GM18873 (cell line): ENCODE measurements around the gene TMEM184B.

ENCODE experiments used
- ATAC-seq: cut with Tn5 transposase; IDR thresholded peaks from one replicate; pipeline ENCODE4 v1.9.1; 2021; ENCODE audit warnings: mild to moderate bottlenecking, moderate library complexity, moderate number of reproducible peaks; ENCODE audit not compliant: unreplicated experiment, low FRiP score

TMEM184B gene

DNA sequence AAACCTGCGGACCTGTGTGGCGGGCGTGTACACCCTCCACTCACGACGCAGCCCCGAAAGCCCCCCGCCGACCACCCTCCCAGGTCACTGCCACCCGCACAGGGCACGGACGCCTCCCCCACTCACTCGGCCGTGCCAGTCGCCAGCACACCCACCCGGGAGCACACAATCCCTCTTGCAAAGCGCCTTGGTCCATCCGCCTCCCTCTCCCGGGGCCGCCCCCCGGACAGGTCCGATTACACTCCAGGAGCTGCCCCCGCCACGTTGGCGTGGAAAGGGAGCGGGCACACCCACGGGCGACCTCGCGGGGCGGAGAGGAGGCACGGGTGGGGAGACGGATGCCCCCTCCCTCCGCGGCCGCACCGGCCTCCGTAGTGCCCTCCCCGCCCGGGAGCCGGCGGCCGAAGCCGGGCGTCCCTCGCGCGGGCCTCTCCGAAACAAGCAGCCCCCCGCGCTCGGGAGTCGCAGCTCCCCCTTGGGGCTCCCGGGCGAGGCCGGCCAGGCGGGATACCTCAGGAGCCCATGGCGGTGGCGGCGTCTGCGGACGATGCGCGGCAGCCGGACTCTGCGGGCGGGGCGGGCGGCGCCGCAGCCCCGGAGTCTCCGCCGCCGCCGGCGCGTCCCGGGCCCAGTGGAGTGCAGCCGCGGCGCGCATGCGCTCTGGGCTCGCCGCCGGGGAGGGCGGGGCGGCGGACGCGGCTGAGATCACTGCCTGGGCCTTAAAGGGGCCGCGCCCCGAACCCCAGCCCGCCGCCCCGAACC lies at the start of gene TMEM184B:
TMEM184B (minus strand) TSS at position 638 of the 762 bp plus-strand sequence. CDS start 25,049 bp downstream, outside the sequence.
- ATAC-seq, result no peak

DNA sequence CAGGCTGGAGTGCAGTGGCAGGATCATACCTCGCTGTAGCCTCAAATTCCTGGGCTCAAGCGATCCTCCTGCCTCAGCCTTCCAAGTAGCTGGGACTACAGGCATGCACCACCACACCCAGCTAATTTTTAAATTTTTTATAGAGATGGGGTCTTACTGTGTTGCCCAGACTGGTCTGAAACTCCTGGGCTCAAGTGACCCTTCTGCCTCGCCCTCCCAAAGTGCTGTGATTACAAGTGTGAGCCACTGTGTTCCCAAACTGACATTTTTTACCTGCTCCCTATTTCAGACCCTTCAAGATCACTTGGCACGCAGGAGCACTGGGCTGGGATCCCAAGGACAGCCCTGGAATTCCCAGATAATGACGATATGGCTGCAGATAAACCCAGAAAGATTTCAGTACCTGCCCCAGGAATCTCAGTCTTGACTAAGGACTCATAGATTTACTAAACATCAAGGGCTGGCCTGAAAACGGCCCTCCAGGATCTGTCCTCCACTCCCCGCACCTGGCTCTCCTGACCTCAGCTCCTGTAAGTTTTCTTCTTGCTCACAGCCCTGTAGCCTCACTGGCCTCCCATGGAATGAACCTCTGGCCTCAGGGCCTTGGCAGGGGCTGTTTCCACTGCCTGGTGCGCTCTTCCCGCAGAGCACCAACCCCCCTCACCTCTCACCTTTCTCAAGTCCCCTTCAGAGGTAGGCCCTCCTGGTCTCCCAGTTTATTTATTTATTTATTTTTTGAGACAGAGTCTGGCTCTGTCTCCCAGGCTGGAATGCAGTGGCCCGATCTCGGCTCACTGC lies 48.0 kb upstream of the TMEM184B start:
- ATAC-seq, result no peak

DNA sequence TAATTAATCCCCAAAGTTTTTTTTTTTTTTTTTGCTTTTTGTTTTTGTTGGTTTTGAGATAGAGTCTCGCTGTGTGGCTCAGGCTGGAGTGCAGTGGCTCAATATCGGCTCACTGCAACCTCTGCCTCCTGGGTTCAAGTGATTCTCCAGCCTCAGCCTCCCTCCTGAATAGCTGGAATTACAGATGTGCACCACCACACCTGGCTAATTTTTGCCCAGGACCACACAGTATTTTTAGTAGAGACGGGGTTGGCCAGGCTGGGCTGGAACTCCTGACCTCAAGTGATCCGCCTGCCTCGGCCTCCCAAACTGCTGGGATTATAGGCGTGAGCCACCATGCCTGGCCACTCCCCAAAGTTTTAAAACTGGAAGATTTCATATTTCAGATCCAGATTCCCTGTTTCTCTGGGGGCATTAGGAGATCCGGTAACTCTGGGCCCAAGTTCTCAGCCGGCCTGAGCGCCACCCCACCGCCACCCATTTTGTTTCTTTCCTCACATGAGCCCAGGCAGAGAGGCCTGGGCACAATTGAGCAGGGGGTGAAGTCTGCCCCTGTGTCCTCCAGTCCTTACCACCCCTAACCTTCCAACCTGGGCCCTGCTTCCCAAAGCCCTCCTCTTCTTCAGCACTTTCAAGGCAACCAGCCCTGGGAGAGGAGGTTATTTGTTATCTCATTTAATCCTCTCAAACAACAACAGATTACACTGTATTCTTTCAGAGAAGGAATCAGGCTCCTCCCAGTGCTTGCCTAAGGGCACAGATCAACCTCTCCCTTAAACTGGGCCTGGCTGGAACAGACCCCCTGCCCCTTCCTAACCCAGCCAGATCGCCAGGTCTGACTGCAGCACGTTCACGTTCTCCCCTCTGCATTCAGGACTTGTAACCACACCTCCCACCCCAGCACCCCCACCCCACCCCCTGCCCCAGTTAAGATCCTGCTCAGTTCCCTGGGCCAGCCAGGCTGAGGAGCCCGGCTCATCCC lies 46.3 kb upstream of the TMEM184B start:
- ATAC-seq, result no peak

DNA sequence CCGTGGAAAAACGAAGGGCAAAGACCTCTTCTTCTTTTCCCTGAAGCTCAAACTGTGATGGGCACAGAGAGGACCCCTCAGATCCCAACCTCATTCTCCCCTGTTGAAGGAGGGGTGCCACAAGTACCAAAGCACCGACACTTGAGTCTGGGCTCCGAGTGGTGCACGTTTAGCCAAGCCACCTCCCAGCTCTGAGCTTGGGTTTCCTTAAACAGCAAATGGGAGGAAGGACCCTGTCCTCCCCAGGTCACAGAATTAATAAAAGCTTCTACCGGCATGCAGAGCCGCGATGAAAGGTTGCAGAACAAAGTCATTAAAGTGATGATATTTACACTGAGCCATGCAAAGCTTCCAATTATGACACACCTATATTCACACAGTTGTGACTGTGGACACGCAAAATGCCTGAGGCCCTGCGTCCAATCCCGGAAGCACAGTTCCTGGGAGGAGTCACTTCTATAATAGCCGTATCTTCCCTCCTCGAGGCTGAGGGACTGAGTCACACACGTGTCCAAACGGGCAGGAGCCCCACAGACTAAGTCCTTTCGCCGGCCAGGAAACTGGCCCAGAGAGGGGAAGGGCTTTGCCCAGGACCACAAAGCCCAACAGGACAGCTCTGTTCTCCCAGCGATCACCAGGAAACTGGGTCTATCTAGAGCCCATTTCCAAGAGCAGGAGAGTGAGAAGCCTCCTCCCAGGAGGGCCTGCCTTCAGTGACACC lies 45.3 kb upstream of the TMEM184B start:
- ATAC-seq, result no peak

DNA sequence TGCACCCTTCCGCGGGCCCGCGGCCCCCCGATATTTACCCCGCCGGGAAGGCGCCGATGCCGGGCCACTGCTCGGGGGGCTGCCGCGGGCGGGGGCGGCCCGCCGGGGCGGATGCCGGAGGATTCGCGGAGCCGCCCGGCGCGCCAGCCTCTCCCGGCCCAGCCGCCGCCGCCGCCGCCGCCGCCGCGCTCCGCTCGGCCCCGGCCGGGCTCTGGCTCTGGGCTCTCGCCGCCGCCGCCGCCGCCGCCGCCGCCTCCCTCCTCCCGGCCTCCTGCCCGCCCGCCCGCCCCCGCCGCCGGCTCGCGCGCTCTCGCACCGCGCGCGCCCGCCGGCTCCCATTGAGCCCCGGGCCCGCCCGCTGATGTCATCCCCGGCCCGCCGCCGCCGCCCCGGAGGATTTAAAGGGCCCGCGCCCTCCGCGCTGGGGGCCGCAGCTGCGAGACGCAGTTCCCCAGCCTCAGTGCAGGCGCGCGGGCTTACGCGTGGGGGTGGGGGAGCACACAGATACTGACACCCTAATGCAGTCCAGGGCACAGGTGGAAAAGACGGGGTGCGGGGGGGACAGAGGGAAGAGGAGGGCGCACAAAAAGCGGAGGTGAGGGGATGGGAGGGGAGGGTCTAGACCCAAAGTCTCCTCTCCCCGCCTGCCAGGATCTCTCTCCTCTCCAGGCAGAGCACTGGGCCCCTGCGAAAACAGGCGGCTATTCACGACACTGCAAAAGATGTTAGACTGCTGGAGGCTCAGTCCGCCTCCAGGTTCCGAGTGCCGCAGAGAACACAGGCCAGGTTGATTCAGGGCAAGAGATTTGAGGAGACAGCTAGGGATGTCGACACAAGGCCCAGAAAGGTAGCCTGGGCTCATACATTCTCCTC lies 44.5 kb upstream of the TMEM184B start, which contains the start of gene CSNK1E:
CSNK1E (minus strand) TSS at position 312 of the 873 bp plus-strand sequence. CDS start 3,276 bp downstream, outside the sequence.
- ATAC-seq, result no peak

DNA sequence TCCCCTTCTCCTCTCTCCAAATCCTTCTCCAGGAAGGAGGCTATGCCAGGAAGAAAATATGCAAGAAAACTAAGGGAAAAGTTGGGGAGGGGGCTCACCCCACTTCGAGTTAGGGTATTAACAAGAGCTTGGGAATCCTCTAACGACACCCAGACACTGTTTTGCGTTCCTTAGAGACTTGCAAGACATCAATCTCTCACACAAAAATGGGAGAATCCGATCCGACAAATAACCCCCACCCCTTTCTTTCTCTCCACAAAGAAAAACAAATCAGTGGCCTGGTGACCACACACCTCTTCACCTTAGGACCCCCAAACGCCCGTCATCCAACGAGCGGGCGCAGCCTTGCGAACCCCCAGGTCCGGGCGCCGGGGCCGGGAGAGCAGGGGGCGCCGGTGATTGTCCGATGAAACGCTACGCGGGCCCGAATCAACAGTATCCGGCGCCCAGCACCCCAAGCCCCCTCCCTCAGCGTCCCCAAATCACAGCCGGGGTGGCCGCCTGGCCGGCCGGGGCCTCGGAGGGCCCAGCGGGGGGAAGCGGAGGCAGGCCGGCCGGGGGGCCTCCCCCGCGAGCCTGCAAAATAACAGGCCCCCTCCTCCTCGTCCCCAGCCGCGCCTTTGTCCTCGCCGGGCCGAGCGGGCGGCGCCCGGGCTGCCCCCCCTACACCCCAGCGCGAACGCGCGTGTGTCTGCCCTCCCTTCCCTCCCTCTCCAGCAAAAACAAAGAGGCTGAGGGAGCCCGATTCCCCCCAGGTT lies 43.7 kb upstream of the TMEM184B start:
- no peak for ATAC-seq

DNA sequence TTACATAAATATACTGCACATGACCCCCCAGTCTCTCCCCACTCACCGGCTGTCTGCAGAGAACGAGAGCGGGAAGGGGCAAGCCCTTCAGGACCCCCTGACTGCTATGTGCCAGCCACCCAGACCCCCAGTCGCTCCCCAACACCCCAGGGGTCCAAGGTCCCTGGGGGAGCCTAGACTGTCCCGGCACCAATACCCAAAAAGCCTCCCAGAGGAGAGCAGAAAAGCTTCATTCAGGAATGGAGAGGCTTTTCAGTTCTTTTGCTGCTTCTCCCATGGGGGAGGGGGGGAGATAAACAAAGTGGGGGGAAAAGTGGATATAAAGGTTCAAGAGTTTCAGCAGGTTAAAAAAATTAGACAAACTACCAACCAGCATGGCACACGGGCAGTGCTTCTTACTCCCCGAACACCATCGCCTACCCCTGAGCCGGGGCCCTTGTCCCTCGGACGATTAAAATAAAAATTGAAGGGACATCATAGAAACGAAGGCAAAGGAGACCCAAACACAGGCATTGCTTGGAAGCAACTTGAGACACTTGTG lies 43.1 kb upstream of the TMEM184B start:
- ATAC-seq, result no peak

DNA sequence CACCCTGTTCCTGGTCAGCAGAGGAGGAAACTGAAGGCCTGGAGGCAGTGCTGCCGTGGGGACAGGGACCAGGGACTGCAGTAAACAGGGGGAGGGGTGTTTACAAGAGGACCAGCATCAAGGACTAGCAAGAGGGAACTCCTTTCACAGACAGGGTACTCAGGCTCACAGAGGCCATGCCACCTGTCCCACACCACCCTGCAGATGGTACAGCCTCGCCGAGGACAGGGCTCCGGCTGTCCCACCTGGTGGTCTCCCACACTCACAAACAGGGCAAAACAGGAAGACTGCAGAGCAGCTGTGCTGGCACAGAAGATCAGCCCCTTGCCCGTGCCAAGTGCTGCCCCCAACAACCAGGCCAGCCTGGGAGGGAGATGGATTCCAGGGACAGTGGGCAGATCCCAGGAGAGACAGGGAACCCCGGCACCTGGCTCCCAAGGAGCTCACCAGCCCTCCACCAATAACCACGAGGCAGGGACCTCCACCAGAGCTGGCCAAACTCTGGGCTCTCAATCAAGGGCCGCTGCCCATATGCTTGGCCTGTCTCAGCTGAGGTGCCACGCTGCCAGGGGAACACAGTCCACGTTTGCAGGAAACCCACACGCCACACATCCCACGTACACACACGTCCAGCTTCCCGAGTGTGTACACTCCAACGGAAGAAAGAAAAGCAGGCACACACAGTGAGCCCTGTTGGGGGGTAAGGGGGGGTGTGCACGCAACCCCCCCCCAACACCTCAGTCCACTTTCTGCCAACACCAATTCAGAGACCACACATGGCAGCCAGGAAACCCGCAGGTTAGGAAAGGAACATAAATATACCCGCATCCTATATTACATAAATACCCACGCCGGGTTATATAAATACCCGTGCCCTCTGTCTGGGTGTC lies 42.4 kb upstream of the TMEM184B start:
- ATAC-seq, result no peak

DNA sequence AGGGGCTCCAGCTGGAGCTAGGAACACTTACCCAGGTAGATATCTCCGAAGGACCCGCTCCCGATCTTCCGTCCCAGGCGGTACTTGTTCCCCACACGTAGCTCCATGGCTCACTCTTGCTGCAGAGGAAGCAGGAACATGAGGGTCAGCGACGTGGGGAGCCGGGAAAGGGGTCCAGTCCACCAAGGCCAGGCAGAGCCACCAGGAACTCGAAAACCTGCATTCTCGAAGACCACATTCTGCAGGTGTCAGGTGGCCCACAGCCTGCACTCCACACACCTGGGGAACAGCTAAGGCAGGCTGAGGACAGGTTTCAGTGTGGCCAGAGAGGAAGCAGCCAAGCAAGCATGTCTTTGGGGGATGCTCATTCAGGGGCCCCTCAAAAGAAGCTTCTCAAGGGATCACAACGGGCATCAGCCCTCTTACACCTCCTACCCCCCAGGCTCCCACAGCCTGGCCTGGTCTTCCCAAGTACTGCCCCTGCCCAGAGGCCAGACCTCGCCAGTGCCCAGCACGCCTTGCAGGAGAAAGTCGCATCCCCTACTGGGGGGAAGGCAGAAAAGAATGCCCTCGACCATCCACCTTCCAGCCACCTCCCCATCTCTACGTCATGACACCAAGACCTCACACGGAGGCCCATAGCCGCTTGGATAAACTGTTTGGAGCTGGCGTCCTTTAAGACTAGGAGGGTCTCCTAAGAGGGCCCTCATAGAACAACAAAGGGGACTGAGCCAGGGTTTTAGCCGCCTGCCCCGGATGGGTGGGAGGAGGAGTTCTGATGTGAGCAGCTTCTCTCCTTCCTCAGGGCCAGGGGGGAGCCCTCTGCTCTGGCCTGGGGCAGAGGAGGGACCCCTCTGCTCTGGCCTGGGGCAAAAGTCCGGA lies 41.5 kb upstream of the TMEM184B start:
- no peak for ATAC-seq

DNA sequence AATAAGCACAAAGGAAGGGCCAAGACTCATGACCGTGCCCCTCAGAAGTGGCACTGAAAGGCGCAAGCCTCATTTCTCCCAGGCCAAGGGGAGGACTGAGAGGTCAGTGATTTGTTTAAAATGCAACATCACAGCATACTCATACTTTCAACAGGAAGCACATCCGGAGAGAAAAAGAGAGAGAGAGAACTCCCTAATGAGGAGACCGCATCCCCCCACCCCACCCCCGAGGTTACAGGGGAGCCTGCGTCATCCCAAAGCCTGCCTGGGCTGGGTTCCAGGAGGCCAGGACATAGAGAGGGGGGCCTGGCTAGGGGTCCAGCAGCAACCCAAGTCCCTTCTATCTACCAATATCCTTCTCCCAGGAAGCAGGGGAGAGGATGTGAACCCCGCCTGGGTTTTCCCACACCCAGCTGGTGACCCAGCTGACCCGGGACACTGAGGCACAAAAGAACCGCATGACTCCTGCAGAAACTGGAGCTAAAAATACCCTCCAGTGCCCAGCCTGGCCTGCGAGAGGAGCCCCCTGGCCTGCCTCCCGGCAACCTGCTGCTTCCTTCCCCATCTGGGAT lies 40.7 kb upstream of the TMEM184B start:
- no peak for ATAC-seq

DNA sequence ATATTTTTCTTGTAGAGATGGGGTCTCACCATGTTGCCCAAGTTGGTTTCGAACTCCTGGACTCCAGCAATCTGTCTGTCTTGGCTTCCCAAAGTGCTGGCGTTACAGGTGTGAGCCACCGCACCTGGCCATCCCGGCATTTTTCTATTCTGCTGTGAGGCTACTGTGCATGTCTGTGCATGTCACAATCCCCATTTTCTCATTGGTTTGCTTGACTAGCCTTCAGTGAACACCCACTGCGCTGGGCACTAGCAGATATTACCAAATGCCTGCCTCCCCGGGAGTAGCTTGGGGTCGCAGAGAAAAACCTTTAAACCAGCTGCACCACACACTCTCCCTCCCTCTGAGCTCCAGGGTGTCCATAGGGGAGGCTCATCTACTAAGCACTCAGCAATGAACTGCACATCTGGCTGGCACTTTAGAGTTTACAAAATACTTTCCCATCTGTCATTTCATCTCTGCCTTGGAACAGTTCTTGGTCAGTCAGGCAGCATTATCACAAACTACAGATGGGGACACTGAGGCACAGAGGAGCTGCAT lies 39.5 kb upstream of the TMEM184B start:
- ATAC-seq, result no peak

DNA sequence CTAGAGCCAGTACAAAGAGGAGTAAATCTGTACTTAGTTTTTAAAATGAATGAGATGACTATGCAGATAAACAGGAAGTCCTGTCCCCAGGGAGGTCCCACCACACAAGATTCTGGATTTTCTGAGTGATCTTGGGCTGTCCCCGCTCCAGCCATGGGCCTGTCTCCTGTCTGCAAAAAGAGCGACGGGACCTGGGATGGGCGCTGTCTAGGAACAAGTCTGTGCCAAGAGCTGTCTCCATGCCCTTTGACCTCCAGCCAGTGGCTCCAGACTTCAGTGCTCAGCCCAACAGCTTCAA lies 38.5 kb upstream of the TMEM184B start:
- no peak for ATAC-seq

DNA sequence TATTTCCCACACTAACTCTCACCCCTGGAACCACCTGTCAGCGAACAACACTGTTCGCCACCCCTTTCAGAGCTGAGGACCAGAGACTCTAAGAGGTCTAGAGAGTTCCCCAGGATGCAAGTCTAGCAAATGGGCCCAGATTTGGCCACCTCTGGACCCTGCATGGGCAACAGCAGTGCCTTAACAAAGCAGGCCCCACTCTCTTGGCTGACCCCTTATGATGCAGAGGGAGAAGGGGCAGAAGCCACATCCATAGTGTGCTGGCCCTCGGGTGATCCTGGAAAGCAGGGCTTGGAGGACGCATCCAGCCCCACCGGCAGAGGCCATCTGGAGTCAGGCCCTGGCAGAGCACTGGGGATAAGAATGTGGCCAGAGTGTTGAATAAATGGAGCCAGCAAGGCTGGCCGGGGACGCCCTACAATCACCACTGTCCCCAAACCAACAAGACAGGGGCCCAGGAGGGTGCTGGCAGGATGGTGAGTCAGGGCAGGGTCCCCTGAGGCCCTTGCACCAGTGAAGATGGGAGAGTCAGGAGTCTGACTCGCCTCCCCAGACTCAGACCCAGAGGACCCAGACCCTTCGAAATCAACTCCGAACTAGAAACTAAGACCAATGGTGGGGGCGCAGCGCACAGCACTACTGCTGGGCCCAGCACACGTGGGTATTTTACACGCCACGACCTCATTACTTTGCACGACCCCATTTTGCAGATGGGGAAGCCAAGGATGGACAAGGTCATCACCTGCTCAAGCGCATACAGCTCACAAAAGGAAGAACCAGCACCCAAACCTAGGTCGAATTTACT lies 37.9 kb upstream of the TMEM184B start:
- ATAC-seq, result no peak

DNA sequence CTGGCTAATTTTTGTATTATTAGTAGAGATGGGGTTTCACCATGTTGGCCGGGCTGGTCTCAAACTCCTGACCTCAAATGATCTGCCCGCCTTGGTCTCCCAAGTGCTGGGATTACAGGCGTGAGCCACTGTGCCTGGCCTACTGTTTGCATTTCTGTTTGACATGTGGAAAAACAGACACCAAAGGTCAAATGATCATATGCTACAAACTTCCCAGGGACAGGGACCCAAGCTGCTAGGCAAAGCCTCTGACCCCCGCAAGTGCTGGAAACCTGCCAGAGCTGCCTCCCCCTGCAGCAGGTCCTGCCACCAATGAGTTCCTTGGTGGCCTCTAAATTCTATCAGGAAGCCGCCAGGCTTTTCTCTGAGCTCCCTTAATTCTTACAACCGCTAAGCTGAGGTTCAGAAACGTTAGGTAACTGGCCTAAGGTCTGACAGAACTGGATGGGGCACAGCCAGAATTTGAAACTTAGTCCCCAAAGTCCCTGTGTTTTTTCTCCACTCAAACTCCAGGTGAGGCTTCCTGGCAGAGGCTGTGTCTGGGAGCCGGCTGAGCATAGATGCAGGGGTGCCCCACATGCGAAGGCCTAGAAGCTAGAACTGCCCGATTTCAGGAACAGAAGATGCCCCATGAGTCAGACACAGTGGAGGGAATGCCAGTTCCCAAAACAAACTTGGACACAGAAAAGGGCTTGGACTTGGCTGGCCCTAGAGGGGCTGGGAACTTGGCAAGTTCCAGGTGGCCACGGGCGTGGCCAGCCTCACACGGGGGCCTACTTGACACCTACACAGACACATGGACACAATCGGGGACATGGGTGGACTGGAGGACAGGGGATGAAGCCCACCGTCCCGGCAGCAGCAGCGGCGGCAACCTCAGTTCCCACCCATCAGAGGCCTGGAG lies 37.1 kb upstream of the TMEM184B start:
- ATAC-seq, result no peak
